HepG2 (cell line): ENCODE results near the gene TCF20. TPM values are rescaled to one million over a fixed set of nuclear protein-coding genes. Genes with fewer than 3 reads are reported as not detected.

Experiments
- BORCS8-MEF2B ChIP-seq: sonication (generic); formaldehyde crosslinking; IDR thresholded peaks from 2 replicates; pipeline ENCODE4 v1.8.0; 2022; ENCODE audit warnings: mild to moderate bottlenecking, missing genetic modification reagents
- ISX ChIP-seq: sonication (generic); formaldehyde crosslinking; conservative IDR thresholded peaks from 2 replicates; pipeline ENCODE4 v1.5.0; 2020; ENCODE audit warnings: missing genetic modification reagents
- MZF1 ChIP-seq: sonication (generic); formaldehyde crosslinking; IDR thresholded peaks from 2 replicates; pipeline ENCODE4 v1.8.1; 2023; ENCODE audit warnings: mild to moderate bottlenecking, missing genetic modification reagents, borderline replicate concordance
- ZNF800 ChIP-seq: sonication (generic); formaldehyde crosslinking; IDR thresholded peaks from 2 replicates; pipeline ENCODE4 v1.4.0; 2020; ENCODE audit warnings: missing genetic modification reagents
- polyA plus RNA-seq, 8 experiments: library from polyadenylated mRNA; depleted of rRNA in 3 of 8; stranded (reverse) in 7 of 8; unstranded in 1 of 8; fragments of >200 nt; fragmentation: Illumina TruSeq in 4 of 8; extraction: Trizol in 4 of 8; gene quantifications; 2 replicates each; pipeline versions ENCODE4 v1.2.1 to v1.2.3, GENCODE V29; 2011 to 2016; ENCODE audit warnings: low read depth in 4 of 8, missing spikeins in 1 of 8, mixed read lengths in 1 of 8; ENCODE audit not compliant: insufficient read depth in 1 of 8
- total RNA-seq, 5 experiments: library from RNA; depleted of rRNA; stranded (reverse); fragments of >200 nt; fragmentation: Illumina TruSeq; extraction: Trizol; gene quantifications; 2 replicates each; pipeline ENCODE4 v1.2.3, GENCODE V29; 2016; ENCODE audit warnings: low read depth in 1 of 5
- TF ChIP-seq, protein P1 (sequence below): sonication (generic); formaldehyde crosslinking; IDR thresholded peaks from 2 replicates; pipeline ENCODE4 v1.4.0; 2020; ENCODE audit warnings: missing genetic modification reagents
- TF ChIP-seq, protein P2 (sequence below), 2 experiments: sonication (generic) in 1 of 2; formaldehyde crosslinking in 1 of 2; IDR thresholded peaks; 2 replicates each; pipeline versions ENCODE4 v1.6.1 to v1.9.0; 2014 to 2022; ENCODE audit warnings: antibody characterized with exemption in 1 of 2, borderline replicate concordance in 1 of 2, inconsistent platforms in 1 of 2, low read depth in 1 of 2, missing genetic modification reagents in 1 of 2
- TF ChIP-seq, protein P3 (sequence below): sonication (generic); formaldehyde crosslinking; IDR thresholded peaks from 2 replicates; pipeline ENCODE4 v1.4.0; 2020; ENCODE audit warnings: missing genetic modification reagents; ENCODE audit errors: not compliant biosample characterization

TCF20 gene
- total and polyA plus RNA-seq, 2 of the 13 experiments (the other 11 are each of a cell fraction or from before 2014, with no cell fraction given): 12.8 to 23.7 TPM

DNA sequence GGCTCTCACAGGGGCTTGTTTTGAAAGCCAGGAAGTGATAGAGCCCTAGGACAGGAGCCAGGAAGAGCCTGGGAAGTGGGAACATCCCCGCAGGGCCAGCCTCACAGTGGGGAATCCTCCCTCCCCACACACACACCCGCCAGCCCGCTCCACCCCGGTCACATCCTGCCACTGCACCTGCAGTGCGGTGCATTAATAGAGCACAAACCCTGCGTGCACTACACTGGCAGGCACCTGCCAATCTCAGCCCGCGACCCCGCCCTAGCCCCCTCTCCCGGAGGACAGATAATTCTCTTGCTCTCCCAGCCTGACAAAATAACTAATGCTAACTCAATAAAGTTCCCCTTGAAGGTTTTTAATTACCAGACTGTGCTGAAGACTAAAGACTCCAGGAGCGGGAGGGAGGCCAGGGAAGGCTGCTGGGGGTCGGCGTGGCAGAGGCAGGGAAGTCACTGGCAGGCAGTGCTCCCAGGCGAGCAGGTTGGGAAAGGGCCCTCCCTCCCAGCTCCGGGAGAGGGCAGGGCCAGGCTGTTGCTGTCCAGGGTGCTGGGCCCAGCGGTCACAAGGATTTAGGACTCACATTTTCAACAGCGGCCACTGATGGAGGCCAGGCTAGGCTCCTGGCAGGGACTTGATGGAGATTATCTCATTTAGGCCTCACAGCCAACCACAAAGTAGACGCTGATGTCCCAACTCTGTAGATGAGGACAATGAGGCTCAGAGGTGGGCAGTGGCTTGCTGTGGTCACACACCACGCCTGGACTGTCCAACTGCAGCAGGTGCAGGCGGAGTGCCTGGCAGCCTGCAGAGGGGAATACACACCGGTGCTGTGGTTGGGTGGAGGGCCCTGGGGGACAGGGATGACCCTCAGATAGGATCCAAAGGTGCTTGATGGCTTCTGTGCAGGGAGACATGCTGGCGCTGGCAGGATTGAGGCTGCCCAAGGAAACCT is 23.9 kb upstream of the TCF20 start (continued):
- TF ChIP-seq, protein P1, sequence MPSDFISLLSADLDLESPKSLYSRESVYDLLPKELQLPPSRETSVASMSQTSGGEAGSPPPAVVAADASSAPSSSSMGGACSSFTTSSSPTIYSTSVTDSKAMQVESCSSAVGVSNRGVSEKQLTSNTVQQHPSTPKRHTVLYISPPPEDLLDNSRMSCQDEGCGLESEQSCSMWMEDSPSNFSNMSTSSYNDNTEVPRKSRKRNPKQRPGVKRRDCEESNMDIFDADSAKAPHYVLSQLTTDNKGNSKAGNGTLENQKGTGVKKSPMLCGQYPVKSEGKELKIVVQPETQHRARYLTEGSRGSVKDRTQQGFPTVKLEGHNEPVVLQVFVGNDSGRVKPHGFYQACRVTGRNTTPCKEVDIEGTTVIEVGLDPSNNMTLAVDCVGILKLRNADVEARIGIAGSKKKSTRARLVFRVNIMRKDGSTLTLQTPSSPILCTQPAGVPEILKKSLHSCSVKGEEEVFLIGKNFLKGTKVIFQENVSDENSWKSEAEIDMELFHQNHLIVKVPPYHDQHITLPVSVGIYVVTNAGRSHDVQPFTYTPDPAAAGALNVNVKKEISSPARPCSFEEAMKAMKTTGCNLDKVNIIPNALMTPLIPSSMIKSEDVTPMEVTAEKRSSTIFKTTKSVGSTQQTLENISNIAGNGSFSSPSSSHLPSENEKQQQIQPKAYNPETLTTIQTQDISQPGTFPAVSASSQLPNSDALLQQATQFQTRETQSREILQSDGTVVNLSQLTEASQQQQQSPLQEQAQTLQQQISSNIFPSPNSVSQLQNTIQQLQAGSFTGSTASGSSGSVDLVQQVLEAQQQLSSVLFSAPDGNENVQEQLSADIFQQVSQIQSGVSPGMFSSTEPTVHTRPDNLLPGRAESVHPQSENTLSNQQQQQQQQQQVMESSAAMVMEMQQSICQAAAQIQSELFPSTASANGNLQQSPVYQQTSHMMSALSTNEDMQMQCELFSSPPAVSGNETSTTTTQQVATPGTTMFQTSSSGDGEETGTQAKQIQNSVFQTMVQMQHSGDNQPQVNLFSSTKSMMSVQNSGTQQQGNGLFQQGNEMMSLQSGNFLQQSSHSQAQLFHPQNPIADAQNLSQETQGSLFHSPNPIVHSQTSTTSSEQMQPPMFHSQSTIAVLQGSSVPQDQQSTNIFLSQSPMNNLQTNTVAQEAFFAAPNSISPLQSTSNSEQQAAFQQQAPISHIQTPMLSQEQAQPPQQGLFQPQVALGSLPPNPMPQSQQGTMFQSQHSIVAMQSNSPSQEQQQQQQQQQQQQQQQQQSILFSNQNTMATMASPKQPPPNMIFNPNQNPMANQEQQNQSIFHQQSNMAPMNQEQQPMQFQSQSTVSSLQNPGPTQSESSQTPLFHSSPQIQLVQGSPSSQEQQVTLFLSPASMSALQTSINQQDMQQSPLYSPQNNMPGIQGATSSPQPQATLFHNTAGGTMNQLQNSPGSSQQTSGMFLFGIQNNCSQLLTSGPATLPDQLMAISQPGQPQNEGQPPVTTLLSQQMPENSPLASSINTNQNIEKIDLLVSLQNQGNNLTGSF (CRISPR knock-in tag): peak; percentile 91
- TF ChIP-seq, protein P2, sequence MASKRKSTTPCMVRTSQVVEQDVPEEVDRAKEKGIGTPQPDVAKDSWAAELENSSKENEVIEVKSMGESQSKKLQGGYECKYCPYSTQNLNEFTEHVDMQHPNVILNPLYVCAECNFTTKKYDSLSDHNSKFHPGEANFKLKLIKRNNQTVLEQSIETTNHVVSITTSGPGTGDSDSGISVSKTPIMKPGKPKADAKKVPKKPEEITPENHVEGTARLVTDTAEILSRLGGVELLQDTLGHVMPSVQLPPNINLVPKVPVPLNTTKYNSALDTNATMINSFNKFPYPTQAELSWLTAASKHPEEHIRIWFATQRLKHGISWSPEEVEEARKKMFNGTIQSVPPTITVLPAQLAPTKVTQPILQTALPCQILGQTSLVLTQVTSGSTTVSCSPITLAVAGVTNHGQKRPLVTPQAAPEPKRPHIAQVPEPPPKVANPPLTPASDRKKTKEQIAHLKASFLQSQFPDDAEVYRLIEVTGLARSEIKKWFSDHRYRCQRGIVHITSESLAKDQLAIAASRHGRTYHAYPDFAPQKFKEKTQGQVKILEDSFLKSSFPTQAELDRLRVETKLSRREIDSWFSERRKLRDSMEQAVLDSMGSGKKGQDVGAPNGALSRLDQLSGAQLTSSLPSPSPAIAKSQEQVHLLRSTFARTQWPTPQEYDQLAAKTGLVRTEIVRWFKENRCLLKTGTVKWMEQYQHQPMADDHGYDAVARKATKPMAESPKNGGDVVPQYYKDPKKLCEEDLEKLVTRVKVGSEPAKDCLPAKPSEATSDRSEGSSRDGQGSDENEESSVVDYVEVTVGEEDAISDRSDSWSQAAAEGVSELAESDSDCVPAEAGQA (IDR thresholded peaks at IDR 0.05; ENCODE audit: low read depth): no peak
- TF ChIP-seq, protein P2 (CRISPR knock-in tag; IDR thresholded peaks at IDR 0.05; ENCODE audit: borderline replicate concordance): no peak
- TF ChIP-seq, protein P3, sequence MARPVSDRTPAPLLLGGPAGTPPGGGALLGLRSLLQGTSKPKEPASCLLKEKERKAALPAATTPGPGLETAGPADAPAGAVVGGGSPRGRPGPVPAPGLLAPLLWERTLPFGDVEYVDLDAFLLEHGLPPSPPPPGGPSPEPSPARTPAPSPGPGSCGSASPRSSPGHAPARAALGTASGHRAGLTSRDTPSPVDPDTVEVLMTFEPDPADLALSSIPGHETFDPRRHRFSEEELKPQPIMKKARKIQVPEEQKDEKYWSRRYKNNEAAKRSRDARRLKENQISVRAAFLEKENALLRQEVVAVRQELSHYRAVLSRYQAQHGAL (CRISPR knock-in tag): peak; percentile 59
- TF ChIP-seq ZNF800 (no peak), ISX (CRISPR knock-in tag) (no peak), BORCS8-MEF2B (CRISPR knock-in tag) (peak; percentile 79), MZF1 (CRISPR knock-in tag) (no peak)
